Esophagus (tissue), 2 donors: ENCODE results near the gene WDR46. TPM values are rescaled to one million over a fixed set of nuclear protein-coding genes. Genes with fewer than 3 reads are reported as not detected.
A peak's percentile ranks its signal among the peaks of the same experiment; 100 is the strongest.

Experiments used
- H3K27ac ChIP-seq, 2 donors: one replicate each; pipeline ENCODE4 v1.5.1; 2013; ENCODE audit warnings: low read depth in 2 of 2, mild to moderate bottlenecking in 2 of 2, inconsistent platforms in 1 of 2, low read length in 1 of 2, moderate library complexity in 1 of 2
- H3K27me3 ChIP-seq, 2 donors: one replicate each; pipeline ENCODE4 v1.6.1; 2013; ENCODE audit warnings: low read length in 2 of 2, control low read depth in 1 of 2, mild to moderate bottlenecking in 1 of 2; ENCODE audit not compliant: insufficient read depth in 2 of 2, control insufficient read depth in 1 of 2
- H3K36me3 ChIP-seq, 2 donors: one replicate each; pipeline ENCODE4 v1.6.1; 2013; ENCODE audit warnings: low read length in 1 of 2; ENCODE audit not compliant: control insufficient read depth in 2 of 2, insufficient read depth in 2 of 2
- H3K4me1 ChIP-seq, 2 donors: one replicate each; pipeline ENCODE4 v1.6.1; 2013; ENCODE audit warnings: low read length in 1 of 2; ENCODE audit not compliant: control insufficient read depth in 2 of 2, insufficient read depth in 2 of 2
- H3K4me3 ChIP-seq, 2 donors: one replicate each; pipeline ENCODE4 v1.5.1; 2013; ENCODE audit warnings: low read length in 2 of 2, mild to moderate bottlenecking in 2 of 2, low read depth in 1 of 2, moderate library complexity in 1 of 2
- H3K9me3 ChIP-seq, 2 donors: one replicate each; pipeline ENCODE4 v1.6.1; 2013; ENCODE audit warnings: mild to moderate bottlenecking in 2 of 2, low read depth in 1 of 2, low read length in 1 of 2, moderate library complexity in 1 of 2; ENCODE audit not compliant: control insufficient read depth in 2 of 2, insufficient read depth in 1 of 2
- WGBS, 2 donors: extraction: QIAGEN DNeasy Blood & Tissue Kit; methylation state at CpG; one replicate each; pipeline ENCODE4 v1.1.7; 2013; 5-methylcytosine and 5-hydroxymethylcytosine counted together
- polyA plus RNA-seq, 2 donors: library from polyadenylated mRNA; stranded (reverse); fragments of 200-250 nt; gene quantifications; one replicate each; pipeline ENCODE4 v1.2.3, GENCODE V29; 2013
- donor health status: healthy with polysubstance abuse.
- donor health status: Bipolar disorder and iron deficiency.

The WDR46 gene
- polyA plus RNA-seq, 2 donors, result 38.6 to 44.5 TPM

DNA sequence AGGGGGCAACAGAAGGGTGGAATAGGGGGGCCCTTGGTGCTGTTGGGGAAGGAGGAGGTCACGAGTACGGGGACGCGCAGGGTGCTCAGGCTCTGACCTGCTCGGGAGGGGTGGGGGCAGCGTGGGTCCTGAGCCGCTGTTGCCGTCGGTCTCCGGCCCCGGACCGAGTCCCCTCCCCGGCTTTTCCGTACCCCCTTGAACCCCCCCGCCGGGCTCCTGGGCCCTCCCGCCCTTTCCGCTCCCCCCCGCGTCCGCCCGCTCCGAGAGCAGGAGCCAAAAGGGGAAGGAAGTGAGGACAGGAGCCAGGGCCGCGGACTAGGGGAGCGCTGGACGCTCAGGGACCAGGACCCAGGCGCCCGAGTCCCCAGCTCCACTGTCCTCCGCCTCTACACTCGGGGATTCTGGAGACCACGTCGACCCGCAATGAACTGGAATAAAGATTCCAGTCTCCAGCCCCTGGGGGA, 9.8 kb upstream of the WDR46 start, which contains the start of gene RGL2:
Gene RGL2 (minus strand): TSS at position 170 of the 464 bp plus-strand sequence. CDS start 332 bp downstream, outside the sequence.
- Histone ChIP-seq H3K27ac (peak within 1 kb of the TSS; percentile 99 to 100), H3K27me3 (no peaks in the 10 kb centered on the region), H3K36me3 (peaks cover 9 to 16% of the 10 kb centered on the region in 2 donors), H3K9me3 (no peaks in the 10 kb centered on the region), H3K4me1 (peaks cover 0 to 8% of the 10 kb centered on the region in 2 donors), H3K4me3 (peak within 1 kb of the TSS; percentile 76 to 90)
- WGBS, 2 donors, result 1% methylated on average over 13 to 34 of the region's 34 CpGs

GRCh38 chr6:33297956-33298772, 9.1 kb upstream of the WDR46 start:
- 0 to 2% methylated on average over 36 to 42 of the region's 42 CpGs for WGBS, 2 donors
- no peaks in the 10 kb centered on the region for H3K27me3 ChIP-seq
- H3K36me3 ChIP-seq, result peaks cover 9 to 20% of the 10 kb centered on the region in 2 donors
- H3K4me1 ChIP-seq, result peaks cover 0 to 8% of the 10 kb centered on the region in 2 donors
- H3K9me3 ChIP-seq, result no peaks in the 10 kb centered on the region
- peak overlapping the region; percentile 99 to 100 for H3K27ac ChIP-seq
- H3K4me3 ChIP-seq, result peak overlapping the region; percentile 76 to 90

DNA sequence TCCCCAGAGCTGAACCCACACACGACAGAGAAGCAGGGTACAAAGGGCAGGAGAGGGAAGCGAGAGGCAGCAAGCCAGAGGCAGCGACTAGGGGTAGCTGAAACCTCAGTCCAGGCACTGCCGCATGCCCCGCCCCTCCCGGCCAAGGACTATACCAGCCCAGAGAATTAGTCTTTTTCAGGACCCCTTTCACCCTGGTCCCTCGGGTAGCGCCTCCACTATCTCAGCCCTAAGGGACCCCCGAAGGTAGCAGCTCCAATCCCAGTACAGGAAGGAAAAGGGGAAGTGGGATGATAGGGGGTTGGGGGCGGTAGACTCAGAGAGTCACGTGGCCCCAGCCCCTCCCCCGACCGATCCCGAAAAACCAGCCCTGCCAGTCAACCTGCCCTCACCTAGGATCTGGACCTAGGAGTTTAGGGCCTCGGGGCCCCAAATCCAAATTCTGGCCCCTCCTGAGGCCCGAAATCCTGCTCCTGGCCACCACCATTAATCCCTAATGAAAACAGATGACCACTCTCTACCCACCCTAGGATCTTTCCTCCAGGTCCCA, 8.4 kb upstream of the WDR46 start:
- 11 to 12% methylated on average over 15 to 16 of the region's 16 CpGs for WGBS, 2 donors
- Histone ChIP-seq H3K9me3 (no peaks in the 10 kb centered on the region), H3K36me3 (peaks cover 10 to 22% of the 10 kb centered on the region in 2 donors), H3K4me1 (peaks cover 0 to 8% of the 10 kb centered on the region in 2 donors), H3K27me3 (no peaks in the 10 kb centered on the region), H3K4me3 (peak overlapping the region; percentile 54 to 76), H3K27ac (peak overlapping the region; percentile 99 to 100)

- H3K27ac ChIP-seq, result peak overlapping the region; percentile 99 to 100
- peaks cover 16 to 27% of the 10 kb centered on the region in 2 donors for H3K36me3 ChIP-seq
- no peaks in the 10 kb centered on the region for H3K27me3 ChIP-seq
- H3K4me1 ChIP-seq, result peaks cover 0 to 8% of the 10 kb centered on the region in 2 donors
- peak overlapping the region; percentile 54 to 76 for H3K4me3 ChIP-seq
- H3K9me3 ChIP-seq, result no peaks in the 10 kb centered on the region
- 54 to 63% methylated on average over 12 of the region's 12 CpGs for WGBS, 2 donors
These were observed 7.9 kb upstream of the WDR46 start for GRCh38 chr6:33296797-33297405.

GRCh38 chr6:33295621-33296369, 6.8 kb upstream of the WDR46 start:
- 84 to 87% methylated on average over 15 of the region's 15 CpGs for WGBS, 2 donors
- Histone ChIP-seq H3K4me1 (peaks cover 0 to 8% of the 10 kb centered on the region in 2 donors), H3K9me3 (no peaks in the 10 kb centered on the region), H3K36me3 (peaks cover 20 to 33% of the 10 kb centered on the region in 2 donors), H3K4me3 (peak overlapping the region in 1 of 2 donors; percentile 76), H3K27ac (no peak overlapping the region), H3K27me3 (no peaks in the 10 kb centered on the region)

DNA sequence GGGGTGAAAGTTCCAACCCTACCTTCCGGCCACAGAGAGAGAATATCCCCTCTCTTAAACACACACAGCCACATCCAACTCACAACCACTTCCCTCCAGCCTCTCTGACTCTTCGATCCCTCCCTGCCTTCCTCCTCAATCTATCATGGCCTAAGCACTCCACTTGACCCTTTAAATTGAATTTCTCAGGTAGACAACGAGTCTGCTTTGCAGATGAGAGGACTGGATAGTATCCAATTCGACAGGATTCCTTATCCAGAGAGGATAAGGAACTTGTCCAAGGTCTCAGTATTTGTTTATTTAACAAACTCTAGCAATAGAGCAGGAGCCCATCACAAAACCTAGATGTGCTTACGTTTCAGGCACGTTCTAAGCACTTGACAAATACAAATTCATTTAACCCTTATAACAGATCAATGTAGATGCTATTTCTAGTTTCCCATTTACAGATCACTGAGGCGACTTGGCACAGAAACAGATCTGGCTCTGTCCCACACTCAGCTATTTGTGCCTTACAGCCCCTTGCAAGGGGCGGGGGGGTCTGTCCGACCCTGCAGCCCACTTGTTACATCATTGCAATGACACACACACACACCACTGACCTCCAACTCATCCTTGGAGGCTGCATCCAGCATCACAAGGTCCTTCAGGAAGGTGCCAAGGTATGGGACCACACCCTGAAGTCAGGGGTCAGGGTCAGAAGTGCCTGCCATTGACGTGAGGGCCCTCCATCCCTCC, 5.2 kb upstream of the WDR46 start:
- Histone ChIP-seq H3K4me3 (no peak overlapping the region), H3K9me3 (no peaks in the 10 kb centered on the region), H3K36me3 (peaks cover 20 to 33% of the 10 kb centered on the region in 2 donors), H3K27me3 (no peaks in the 10 kb centered on the region), H3K4me1 (peaks cover 0 to 14% of the 10 kb centered on the region in 2 donors), H3K27ac (no peak overlapping the region)
- WGBS, 2 donors, result 61% methylated on average over 10 of the region's 10 CpGs

GRCh38 chr6:33292996-33293682, 4.1 kb upstream of the WDR46 start:
- no peaks in the 10 kb centered on the region for H3K27me3 ChIP-seq
- 84 to 89% methylated on average over 16 of the region's 16 CpGs for WGBS, 2 donors
- no peak overlapping the region for H3K27ac ChIP-seq
- no peak overlapping the region for H3K4me3 ChIP-seq
- H3K4me1 ChIP-seq, result peaks cover under 1 to 18% of the 10 kb centered on the region in 2 donors
- H3K36me3 ChIP-seq, result peaks cover 20 to 33% of the 10 kb centered on the region in 2 donors
- no peaks in the 10 kb centered on the region for H3K9me3 ChIP-seq

- no peaks in the 10 kb centered on the region for H3K9me3 ChIP-seq
- peaks cover 3 to 13% of the 10 kb centered on the region in 2 donors for H3K4me1 ChIP-seq
- H3K36me3 ChIP-seq, result peaks cover 24 to 35% of the 10 kb centered on the region in 2 donors
- 63 to 69% methylated on average over 7 of the region's 7 CpGs for WGBS, 2 donors
- no peaks in the 10 kb centered on the region for H3K27me3 ChIP-seq
- peak overlapping the region in 1 of 2 donors; percentile 92 for H3K4me3 ChIP-seq
- H3K27ac ChIP-seq, result peak overlapping the region in 1 of 2 donors; percentile 37
These were observed 1.4 kb upstream of the WDR46 start for GRCh38 chr6:33290459-33290858.
